DMS153 treated with DMSO at 0.1 percent for 48 hours (cell line): ENCODE results near the gene MRPL33.
"Not testable (repeated sequence)": the region's sequence is repeated elsewhere in the genome, so short reads cannot be mapped to it uniquely, and the experiment has no call there.

ENCODE experiments used
- DNase-seq: peaks from one replicate; lab custom pipeline; 2025; ENCODE audit not compliant: unreplicated experiment; lab: John Stamatoyannopoulos, UW

The MRPL33 gene

GRCh38 chr2:27739058-27739373, 32.5 kb upstream of the MRPL33 start:
- DNase-seq: no peak

GRCh38 chr2:27741673-27742072, 29.8 kb upstream of the MRPL33 start:
- no peak for DNase-seq

- DNase-seq: no peak
These were observed 28.9 kb upstream of the MRPL33 start for GRCh38 chr2:27742571-27742970.

- DNase-seq: not testable (repeated sequence)
These were observed 26.0 kb upstream of the MRPL33 start for GRCh38 chr2:27745494-27745893.

GRCh38 chr2:27746325-27746724, 25.2 kb upstream of the MRPL33 start:
- DNase-seq: no peak

- no peak for DNase-seq
These were observed 23.6 kb upstream of the MRPL33 start for GRCh38 chr2:27747827-27748352.

GRCh38 chr2:27748803-27749554, 22.5 kb upstream of the MRPL33 start:
- not testable (repeated sequence) for DNase-seq

- no peak for DNase-seq
These were observed 20.1 kb upstream of the MRPL33 start for GRCh38 chr2:27751377-27751776.

GRCh38 chr2:27752551-27753237, 18.8 kb upstream of the MRPL33 start:
- peak; percentile 82 for DNase-seq

GRCh38 chr2:27754138-27754588, 17.4 kb upstream of the MRPL33 start:
- peak; percentile 38 for DNase-seq

GRCh38 chr2:27754831-27755230, 16.7 kb upstream of the MRPL33 start:
- DNase-seq: no peak

GRCh38 chr2:27756091-27756490, 15.4 kb upstream of the MRPL33 start:
- no peak for DNase-seq

- no peak for DNase-seq
These were observed 14.7 kb upstream of the MRPL33 start for GRCh38 chr2:27756544-27757498.

GRCh38 chr2:27762951-27763906, 8.3 kb upstream of the MRPL33 start:
- no peak for DNase-seq

- no peak for DNase-seq
These were observed 7.6 kb upstream of the MRPL33 start for GRCh38 chr2:27763907-27764267.

- not testable (repeated sequence) for DNase-seq
These were observed 7.0 kb upstream of the MRPL33 start for GRCh38 chr2:27764526-27764925.

GRCh38 chr2:27765621-27766286, 5.8 kb upstream of the MRPL33 start:
- DNase-seq: peak; percentile 51

- no peak for DNase-seq
These were observed 5.2 kb upstream of the MRPL33 start for GRCh38 chr2:27766287-27766661.

- no peak for DNase-seq
These were observed 344 bp upstream of the MRPL33 start for GRCh38 chr2:27771202-27771547.

- DNase-seq: no peak
These were observed 1.3 kb downstream of the MRPL33 start for GRCh38 chr2:27772804-27773203.
